HG03064 (cell line): ENCODE results near the gene IGSF23.
"Not testable (repeated sequence)": the region's sequence is repeated elsewhere in the genome, so short reads cannot be mapped to it uniquely, and the experiment has no call there.

Source experiments
- ATAC-seq: cut with Tn5 transposase; IDR thresholded peaks from one replicate; pipeline ENCODE4 v1.9.1; 2021; ENCODE audit warnings: low read depth; ENCODE audit not compliant: unreplicated experiment

The IGSF23 gene

DNA sequence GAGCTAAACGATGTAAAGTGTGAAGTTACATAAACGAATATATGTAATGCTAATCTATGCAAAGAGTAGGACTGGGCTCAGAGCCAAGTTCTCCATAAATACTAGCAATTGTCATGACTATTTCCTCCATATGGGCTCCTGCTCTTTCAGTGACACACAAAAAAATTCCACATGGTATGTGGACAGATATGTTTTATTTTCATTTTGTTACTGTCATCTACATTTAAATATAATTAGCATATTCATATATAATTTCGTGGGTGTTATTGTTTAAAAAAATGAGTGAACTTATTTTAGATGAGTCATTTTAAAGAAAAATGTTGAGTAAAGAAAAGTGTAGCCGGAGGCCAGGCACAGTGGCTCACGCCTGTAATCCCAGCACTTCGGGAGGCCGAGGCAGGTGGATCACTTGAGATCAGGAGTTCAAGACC is 5.0 kb upstream of the IGSF23 start:
- ATAC-seq, result no peak

DNA sequence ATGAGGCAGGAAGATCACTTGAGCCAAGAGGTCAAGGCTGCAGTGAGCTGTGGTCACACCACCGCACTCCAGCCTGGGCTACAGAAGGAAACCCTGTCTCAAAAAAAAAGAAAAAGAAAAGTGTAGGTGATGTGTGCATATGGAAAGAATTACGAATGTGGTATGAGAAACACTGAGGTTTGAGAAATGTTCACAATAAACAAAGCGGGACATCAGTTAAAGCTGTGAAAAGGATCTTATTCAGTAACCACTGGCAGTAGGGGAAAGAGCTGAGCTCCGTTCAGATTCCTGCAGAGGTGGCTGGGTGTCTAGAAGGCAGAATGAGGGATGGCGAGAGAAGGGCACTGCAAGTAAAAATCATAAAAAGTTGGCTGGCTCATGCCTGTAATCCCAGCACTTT is 4.1 kb upstream of the IGSF23 start:
- no peak for ATAC-seq

- ATAC-seq, result not testable (repeated sequence)
These were observed 2.9 kb upstream of the IGSF23 start for GRCh38 chr19:44610497-44610896.

DNA sequence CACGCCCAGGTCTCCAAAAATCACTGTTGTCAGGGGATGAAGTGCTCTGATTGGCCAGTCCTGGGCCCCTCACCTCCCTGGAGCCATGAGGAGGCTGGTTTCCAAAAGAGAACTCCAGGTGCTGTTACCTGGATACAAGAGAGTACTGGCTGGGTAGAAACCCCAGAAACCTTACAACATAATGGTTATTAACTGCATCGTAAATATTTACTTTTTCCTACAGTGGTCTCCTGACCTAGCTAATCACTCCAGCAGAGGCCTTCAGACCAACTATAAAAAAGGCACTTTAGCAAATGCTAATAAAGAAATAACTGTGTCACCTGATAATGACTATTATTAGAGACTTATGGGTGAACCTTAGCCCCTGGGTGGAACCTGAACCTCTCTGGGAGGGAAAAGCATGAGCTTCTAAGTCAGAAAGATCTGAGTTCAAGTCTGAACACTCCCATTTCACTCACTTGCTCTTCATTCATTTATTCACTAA is 1.5 kb upstream of the IGSF23 start:
- no peak for ATAC-seq

GRCh38 chr19:44614313-44614712 is 950 bp downstream of the IGSF23 start:
- ATAC-seq, result no peak

DNA sequence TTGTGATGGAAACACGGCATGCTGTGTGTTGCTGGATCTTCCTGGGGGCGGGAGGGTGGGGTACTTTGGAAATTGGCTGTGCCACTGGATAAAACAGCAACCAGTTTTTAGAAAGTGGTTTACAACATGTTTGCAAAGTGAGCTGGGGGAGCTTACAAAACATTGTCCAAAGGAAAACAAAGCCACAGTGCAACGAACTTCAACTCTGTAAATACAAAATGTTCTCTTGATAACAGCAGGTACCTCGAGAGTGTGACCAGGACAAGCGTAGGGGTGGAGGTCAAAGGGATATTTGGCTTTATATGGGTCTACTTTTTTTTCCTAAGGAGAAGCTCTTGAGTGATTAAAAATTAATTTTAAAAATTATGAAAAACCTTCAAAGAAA is 2.5 kb downstream of the IGSF23 start:
- ATAC-seq, result no peak

DNA sequence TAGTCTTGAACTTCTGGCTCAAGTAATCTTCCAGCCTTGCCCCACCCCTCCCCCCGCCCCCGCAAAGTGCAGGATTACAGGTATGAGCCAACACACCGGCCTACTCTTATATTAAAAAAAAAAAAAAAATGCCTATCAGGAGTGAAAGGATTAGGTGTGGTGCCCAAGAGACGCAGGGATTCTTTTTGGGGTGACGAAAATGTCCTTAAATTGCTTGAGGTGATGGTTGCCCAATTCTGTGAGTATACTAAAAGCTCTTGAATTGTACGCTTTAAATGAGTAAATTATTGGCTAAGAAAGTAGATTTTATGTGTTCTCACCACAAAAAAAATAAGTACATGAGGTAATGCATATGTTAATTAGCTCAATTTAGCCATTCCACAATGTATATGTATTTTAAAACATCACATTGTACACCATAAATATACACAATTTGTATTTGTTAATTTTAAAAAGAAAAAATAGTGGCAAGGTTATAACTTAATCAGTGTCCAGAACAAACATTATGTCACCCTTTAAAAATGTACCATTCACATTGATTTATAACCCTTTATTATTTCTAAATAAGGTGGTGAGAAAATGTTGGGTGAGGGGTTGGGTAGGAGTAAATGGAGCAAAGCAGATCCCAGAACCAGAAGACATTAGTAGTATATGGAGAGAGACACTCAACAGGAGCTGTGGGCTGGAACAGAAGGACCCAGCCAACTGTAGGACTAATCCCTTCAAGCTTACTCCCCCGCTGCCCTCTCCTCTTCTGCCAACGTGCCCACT is 3.9 kb downstream of the IGSF23 start:
- ATAC-seq, result no peak

DNA sequence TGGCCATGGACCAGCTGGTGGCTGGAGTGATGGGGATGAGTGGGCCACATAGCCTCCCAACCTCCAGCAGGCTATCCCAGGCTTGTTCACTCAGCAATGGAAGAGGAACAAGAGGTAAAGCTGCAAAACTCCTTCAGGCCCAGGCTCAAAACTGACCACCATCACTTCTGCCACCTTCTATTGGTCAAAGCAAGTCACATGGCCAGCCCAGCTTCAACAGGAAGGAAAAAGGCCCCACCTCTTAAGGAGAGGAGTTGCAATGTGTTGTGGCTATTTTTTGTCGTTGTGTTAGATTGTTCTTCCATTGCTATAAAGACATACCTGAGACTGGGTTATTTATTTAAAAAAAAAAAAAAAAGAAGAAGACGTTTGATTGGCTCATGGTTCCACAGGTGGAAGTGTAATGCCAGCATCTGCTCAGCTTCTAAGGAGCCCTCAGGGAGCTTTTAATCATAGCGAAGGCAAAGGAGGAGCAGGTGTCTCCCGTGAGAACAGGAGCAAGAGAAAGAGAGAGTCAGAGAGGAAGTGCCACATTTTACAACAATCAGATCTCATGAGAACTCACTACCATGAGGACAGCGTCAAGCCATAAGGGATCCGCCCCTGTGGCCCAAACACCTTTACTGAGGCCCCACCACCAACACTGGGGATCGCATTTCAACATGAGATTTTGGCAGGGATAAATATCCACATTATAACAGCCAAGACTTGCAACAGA is 5.4 kb downstream of the IGSF23 start:
- no peak for ATAC-seq

GRCh38 chr19:44620667-44621066 is 7.3 kb downstream of the IGSF23 start:
- no peak for ATAC-seq

GRCh38 chr19:44621367-44621766 is 8.0 kb downstream of the IGSF23 start:
- no peak for ATAC-seq

DNA sequence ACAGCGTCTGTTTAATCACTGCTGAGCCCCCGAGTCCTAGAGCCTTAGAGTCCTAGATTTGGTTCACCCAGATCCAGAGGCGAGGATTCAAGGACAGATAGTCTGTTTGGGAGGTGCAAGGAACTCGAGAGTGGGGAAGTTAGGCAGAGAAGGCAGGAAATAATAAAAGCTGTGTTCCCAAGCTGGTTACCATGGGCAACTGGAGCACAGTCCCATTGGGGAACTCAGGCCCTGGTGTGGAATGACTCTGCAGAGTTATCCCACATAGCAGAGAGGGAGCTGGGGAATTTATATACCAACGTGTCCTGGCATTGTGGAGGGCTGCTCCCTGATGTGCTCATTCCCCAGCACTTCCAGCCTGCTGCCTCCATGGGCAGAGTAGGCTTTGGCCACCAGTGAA is 9.7 kb downstream of the IGSF23 start:
- ATAC-seq, result no peak

GRCh38 chr19:44623626-44624025 is 10.3 kb downstream of the IGSF23 start:
- no peak for ATAC-seq

GRCh38 chr19:44624840-44625354 is 11.5 kb downstream of the IGSF23 start:
- no peak for ATAC-seq

DNA sequence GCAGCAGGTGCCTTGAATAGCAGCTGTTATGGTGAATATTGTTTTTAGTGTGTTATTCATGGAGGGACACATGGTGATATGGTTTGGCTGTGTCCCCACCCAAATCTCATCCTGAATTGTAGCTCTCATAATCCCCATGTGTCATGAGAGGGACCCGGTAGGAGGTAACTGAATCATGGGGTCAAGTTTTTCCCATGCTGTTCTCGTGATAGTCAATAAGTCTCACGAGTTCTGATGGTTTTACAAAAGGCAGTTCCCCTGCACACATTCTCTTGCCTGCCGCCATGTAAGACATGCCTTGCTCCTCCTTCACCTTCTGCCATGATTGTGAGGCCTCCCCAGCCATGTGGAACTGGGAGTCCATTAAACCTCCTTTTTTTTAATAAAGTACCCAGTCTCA is 12.3 kb downstream of the IGSF23 start:
- ATAC-seq, result not testable (repeated sequence)

GRCh38 chr19:44626048-44626624 is 12.8 kb downstream of the IGSF23 start:
- no peak for ATAC-seq

- no peak for ATAC-seq
These were observed 14.3 kb downstream of the IGSF23 start for GRCh38 chr19:44627631-44628030.

- ATAC-seq, result no peak
These were observed 15.4 kb downstream of the IGSF23 start for GRCh38 chr19:44628793-44629192.

- ATAC-seq, result not testable (repeated sequence)
These were observed 18.2 kb downstream of the IGSF23 start for GRCh38 chr19:44631611-44632010.

DNA sequence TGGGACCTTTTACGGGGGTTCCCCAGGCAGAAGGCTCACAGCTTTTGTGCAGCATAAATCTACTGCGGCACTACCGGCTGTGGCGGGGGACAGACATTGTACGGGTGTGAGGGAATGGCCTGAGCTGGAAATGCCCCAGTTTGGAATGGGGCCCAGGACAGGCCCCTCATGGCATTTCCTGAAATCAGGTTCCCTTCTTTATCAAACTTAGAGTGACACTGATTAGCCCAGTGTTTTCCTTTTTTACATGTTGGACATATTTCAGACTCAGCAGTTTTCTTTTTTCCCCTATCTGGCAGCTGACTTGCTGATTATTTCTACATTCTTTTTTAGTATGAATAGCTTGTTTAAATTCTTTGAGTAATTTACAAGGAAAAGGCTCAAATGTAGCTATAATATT is 20.7 kb downstream of the IGSF23 start:
- not testable (repeated sequence) for ATAC-seq

- no peak for ATAC-seq
These were observed 21.4 kb downstream of the IGSF23 start for GRCh38 chr19:44634785-44635184.
